Vagina (tissue), 2 donors: ENCODE results near the gene PI3.

Experiments
- POLR2A ChIP-seq, 2 donors: fragments of 450-650 bp; IDR thresholded peaks; one replicate each; pipeline ENCODE4 v1.6.1; 2017; ENCODE audit warnings: antibody characterized with exemption in 2 of 2, mild to moderate bottlenecking in 2 of 2, moderate library complexity in 2 of 2
- POLR2AphosphoS5 ChIP-seq, 2 donors: sonication (generic); formaldehyde crosslinking; IDR thresholded peaks; one replicate each; pipeline ENCODE4 v1.9.0; 2017; ENCODE audit warnings: antibody characterized with exemption in 2 of 2, mild to moderate bottlenecking in 2 of 2, low read depth in 1 of 2; ENCODE audit not compliant: insufficient read depth in 1 of 2
- TF ChIP-seq, protein P1 (sequence below), 3 experiments: fragments of 450-650 bp in 2 of 3; fragments of 200-600 bp in 1 of 3; sonication (generic) in 1 of 3; IDR thresholded peaks; one replicate each; pipeline ENCODE4 v1.5.1; 2017 to 2019; ENCODE audit warnings: antibody characterized with exemption in 3 of 3, mild to moderate bottlenecking in 2 of 3, moderate library complexity in 2 of 3

DNA sequence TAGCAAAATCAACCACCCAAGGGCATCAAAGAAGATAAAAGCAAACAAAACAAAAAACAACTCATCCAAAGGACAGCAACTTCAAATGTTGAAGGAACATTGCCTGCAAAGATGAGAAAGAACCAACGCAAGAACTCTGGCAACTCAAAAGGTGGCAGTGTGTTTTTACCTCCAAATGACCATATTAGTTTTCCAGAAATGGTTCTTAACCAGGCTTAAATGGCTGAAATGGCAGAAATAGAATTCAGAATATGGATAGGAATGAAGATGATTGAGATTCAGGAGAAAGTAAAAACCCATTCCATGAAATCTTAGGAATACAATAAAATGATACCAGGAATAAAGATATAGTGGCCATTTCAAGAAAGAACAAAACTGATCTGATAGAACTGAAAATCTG is 9.8 kb upstream of the PI3 start:
- TF ChIP-seq, protein P1, sequence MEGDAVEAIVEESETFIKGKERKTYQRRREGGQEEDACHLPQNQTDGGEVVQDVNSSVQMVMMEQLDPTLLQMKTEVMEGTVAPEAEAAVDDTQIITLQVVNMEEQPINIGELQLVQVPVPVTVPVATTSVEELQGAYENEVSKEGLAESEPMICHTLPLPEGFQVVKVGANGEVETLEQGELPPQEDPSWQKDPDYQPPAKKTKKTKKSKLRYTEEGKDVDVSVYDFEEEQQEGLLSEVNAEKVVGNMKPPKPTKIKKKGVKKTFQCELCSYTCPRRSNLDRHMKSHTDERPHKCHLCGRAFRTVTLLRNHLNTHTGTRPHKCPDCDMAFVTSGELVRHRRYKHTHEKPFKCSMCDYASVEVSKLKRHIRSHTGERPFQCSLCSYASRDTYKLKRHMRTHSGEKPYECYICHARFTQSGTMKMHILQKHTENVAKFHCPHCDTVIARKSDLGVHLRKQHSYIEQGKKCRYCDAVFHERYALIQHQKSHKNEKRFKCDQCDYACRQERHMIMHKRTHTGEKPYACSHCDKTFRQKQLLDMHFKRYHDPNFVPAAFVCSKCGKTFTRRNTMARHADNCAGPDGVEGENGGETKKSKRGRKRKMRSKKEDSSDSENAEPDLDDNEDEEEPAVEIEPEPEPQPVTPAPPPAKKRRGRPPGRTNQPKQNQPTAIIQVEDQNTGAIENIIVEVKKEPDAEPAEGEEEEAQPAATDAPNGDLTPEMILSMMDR (IDR thresholded peaks at IDR 0.05), result no peak
- TF ChIP-seq POLR2A (IDR thresholded peaks at IDR 0.05) (no peak), POLR2AphosphoS5 (IDR thresholded peaks at IDR 0.05; ENCODE audit: insufficient read depth in 1 of 2, low read depth in 1 of 2) (no peak)
